Kidney epithelial cell (primary cell): ENCODE data around the gene RNF40. TPM values are rescaled to one million over a fixed set of nuclear protein-coding genes. Genes with fewer than 3 reads are reported as not detected.

ENCODE experiments used
- DNase-seq: peaks from one replicate; pipeline ENCODE4 v3.0.0-alpha.2; 2010; ENCODE audit warnings: low read depth
- H3K27me3 ChIP-seq: 2 replicates; pipeline ENCODE4 v1.6.0; 2011; ENCODE audit warnings: low read length; ENCODE audit not compliant: control insufficient read depth, insufficient read depth
- H3K36me3 ChIP-seq: 2 replicates; pipeline ENCODE4 v1.5.1; 2011; ENCODE audit warnings: low read length; ENCODE audit not compliant: control insufficient read depth, insufficient read depth
- H3K4me3 ChIP-seq: 2 replicates; pipeline ENCODE4 v1.5.1; 2011; ENCODE audit warnings: low read depth, mild to moderate bottlenecking, control low read depth, low read length
- total RNA-seq: library from RNA; depleted of rRNA; stranded (reverse); fragments of >200 nt; gene quantifications from 2 replicates; pipeline ENCODE4 v1.2.3, GENCODE V29; 2015
- TF ChIP-seq, protein P1 (sequence below): IDR thresholded peaks from 2 replicates; pipeline ENCODE4 v1.5.1; 2011; ENCODE audit warnings: mild to moderate bottlenecking, moderate library complexity, low read length, control low read depth, inconsistent platforms; ENCODE audit not compliant: insufficient read depth, poor library complexity, severe bottlenecking

The RNF40 gene
- total RNA-seq, 1 donor from 2014 or later, result 130 TPM

- DNase-seq, result no peak
- TF ChIP-seq, protein P1, sequence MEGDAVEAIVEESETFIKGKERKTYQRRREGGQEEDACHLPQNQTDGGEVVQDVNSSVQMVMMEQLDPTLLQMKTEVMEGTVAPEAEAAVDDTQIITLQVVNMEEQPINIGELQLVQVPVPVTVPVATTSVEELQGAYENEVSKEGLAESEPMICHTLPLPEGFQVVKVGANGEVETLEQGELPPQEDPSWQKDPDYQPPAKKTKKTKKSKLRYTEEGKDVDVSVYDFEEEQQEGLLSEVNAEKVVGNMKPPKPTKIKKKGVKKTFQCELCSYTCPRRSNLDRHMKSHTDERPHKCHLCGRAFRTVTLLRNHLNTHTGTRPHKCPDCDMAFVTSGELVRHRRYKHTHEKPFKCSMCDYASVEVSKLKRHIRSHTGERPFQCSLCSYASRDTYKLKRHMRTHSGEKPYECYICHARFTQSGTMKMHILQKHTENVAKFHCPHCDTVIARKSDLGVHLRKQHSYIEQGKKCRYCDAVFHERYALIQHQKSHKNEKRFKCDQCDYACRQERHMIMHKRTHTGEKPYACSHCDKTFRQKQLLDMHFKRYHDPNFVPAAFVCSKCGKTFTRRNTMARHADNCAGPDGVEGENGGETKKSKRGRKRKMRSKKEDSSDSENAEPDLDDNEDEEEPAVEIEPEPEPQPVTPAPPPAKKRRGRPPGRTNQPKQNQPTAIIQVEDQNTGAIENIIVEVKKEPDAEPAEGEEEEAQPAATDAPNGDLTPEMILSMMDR, result no peak
- no peaks in the 10 kb centered on the region for H3K27me3 ChIP-seq
- H3K36me3 ChIP-seq, result peaks cover 11% of the 10 kb centered on the region
- no peak overlapping the region for H3K4me3 ChIP-seq
These were observed 4.8 kb downstream of the RNF40 start for GRCh38 chr16:30766933-30767284.

GRCh38 chr16:30767767-30768465, 5.8 kb downstream of the RNF40 start:
- TF ChIP-seq, protein P1, result no peak
- no peaks in the 10 kb centered on the region for H3K27me3 ChIP-seq
- DNase-seq, result no peak
- no peak overlapping the region for H3K4me3 ChIP-seq
- H3K36me3 ChIP-seq, result peaks cover 11% of the 10 kb centered on the region

- Histone ChIP-seq H3K4me3 (no peak overlapping the region), H3K36me3 (peaks cover 11% of the 10 kb centered on the region), H3K27me3 (no peaks in the 10 kb centered on the region)
- no peak for DNase-seq
- TF ChIP-seq, protein P1, result no peak
These were observed 6.6 kb downstream of the RNF40 start for GRCh38 chr16:30768583-30769181.

DNA sequence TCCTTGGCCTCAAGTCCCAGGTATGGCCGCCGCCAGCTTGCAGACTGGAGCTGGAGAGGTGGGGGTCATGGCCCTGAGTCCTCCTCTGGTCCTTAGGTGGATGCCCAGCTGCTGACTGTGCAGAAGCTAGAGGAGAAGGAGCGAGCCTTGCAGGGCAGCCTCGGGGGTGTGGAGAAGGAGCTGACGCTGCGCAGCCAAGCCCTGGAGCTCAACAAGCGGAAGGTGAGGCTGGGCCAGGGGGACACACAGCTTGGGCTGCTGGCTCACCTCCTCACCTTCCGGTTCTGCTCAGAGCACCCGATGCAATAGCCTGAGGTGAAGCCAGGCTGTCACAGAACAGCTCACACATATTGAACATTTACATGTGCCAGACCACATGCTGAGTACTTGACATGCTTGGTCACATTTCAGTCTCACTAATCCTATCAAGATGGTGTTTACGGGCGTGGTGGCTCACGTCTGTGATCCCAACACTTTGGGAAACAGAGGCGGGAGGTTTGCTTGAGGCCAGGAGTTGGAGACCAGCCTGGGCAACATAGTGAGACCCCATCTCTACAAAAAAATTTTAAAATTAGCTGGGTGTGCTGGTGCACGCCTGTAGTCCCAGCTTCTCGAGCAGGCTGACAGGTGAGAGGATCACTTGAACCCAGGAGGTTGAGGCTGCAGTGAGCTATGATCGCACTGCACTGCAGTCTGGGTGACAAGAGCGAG, 7.4 kb downstream of the RNF40 start:
- no peaks in the 10 kb centered on the region for H3K27me3 ChIP-seq
- TF ChIP-seq, protein P1, result no peak
- DNase-seq, result no peak
- no peak overlapping the region for H3K4me3 ChIP-seq
- peaks cover 11% of the 10 kb centered on the region for H3K36me3 ChIP-seq

GRCh38 chr16:30771726-30772125, 9.6 kb downstream of the RNF40 start:
- Histone ChIP-seq H3K36me3 (peaks cover 5% of the 10 kb centered on the region), H3K27me3 (no peaks in the 10 kb centered on the region), H3K4me3 (no peak overlapping the region)
- no peak for DNase-seq
- TF ChIP-seq, protein P1, result no peak
